Stomach (tissue), 4 donors: Measurements from ENCODE around the gene GZMM.

Experiments
- EP300 ChIP-seq: sonication (generic); formaldehyde crosslinking; IDR thresholded peaks from one replicate; pipeline ENCODE4 v1.6.1; 2017; ENCODE audit warnings: antibody characterized with exemption
- POLR2A ChIP-seq, 4 donors: fragments of 450-650 bp; IDR thresholded peaks; one replicate each; pipeline ENCODE4 v1.6.1; 2016; ENCODE audit warnings: antibody characterized with exemption in 4 of 4, control low read depth in 2 of 4, mild to moderate bottlenecking in 1 of 4, moderate library complexity in 1 of 4
- TF ChIP-seq, protein P1 (sequence below), 7 experiments: fragments of 450-650 bp in 4 of 7; fragments of 200-600 bp in 3 of 7; sonication (generic) in 3 of 7; IDR thresholded peaks; one replicate each; pipeline ENCODE4 v1.5.1; 2016 to 2019; ENCODE audit warnings: antibody characterized with exemption in 7 of 7, control low read depth in 2 of 7, mild to moderate bottlenecking in 1 of 7

DNA sequence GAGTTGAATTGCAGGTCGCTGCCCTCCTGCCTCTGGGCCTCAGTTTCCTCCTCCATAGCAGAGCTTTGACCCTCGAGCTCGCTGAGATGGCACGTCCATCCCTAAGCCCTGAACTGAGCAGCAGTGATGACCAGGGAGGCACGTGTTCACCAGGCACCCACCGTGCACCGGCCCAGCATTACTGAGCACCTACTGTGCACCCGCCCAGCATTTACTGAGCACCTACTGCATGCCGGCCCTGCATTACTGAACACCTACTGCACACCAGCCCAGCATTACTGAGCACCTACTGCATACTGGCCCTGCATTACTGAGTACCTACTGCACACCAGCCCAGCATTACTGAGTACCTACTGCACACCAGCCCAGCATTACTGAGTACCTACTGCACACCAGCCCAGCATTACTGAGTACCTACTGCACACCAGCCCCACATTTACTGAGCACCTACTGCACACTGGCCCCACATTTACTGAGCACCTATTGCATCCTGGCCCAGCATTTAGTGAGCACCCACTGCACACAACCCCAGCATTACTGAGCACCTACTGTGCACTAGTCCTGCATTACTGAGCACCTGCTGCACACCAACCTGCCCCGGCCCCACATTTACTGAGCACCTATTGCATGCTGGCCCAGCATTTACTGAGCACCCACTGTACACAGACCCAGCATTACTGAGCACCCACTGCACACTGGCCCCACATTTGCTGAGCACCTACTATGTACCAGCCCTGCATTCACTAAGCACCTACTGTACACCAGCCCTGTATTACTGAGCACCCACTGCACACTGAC lies 30.3 kb upstream of the GZMM start:
- TF ChIP-seq, protein P1, sequence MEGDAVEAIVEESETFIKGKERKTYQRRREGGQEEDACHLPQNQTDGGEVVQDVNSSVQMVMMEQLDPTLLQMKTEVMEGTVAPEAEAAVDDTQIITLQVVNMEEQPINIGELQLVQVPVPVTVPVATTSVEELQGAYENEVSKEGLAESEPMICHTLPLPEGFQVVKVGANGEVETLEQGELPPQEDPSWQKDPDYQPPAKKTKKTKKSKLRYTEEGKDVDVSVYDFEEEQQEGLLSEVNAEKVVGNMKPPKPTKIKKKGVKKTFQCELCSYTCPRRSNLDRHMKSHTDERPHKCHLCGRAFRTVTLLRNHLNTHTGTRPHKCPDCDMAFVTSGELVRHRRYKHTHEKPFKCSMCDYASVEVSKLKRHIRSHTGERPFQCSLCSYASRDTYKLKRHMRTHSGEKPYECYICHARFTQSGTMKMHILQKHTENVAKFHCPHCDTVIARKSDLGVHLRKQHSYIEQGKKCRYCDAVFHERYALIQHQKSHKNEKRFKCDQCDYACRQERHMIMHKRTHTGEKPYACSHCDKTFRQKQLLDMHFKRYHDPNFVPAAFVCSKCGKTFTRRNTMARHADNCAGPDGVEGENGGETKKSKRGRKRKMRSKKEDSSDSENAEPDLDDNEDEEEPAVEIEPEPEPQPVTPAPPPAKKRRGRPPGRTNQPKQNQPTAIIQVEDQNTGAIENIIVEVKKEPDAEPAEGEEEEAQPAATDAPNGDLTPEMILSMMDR (IDR thresholded peaks at IDR 0.05), result no peak
- TF ChIP-seq EP300, result no peak
- TF ChIP-seq POLR2A (IDR thresholded peaks at IDR 0.05), result no peak
